Astrocyte of the spinal cord (primary cell): ENCODE results near the gene RSBN1L.

Source experiments
- DNase-seq: peaks from one replicate; pipeline ENCODE4 v3.0.0; 2011; ENCODE audit warnings: low read depth, low spot score
- H3K4me3 ChIP-seq: 2 replicates; pipeline ENCODE4 v1.5.1; 2011; ENCODE audit warnings: low read depth, mild to moderate bottlenecking, low read length, moderate library complexity
- CTCF ChIP-seq: IDR thresholded peaks from 2 replicates; pipeline ENCODE4 v1.5.1; 2012; ENCODE audit warnings: low read depth, mild to moderate bottlenecking, low read length, inconsistent platforms
- in situ Hi-C: cut with HindIII; loops from 2 replicates; pipeline ENCODE4 v1.10.0; 2017; ENCODE audit warnings: low sequenced_read_pairs

The RSBN1L gene

GRCh38 chr7:77788327-77788902 is 92.2 kb downstream of the RSBN1L start:
- TF ChIP-seq CTCF: no peak
- no peak overlapping the region for H3K4me3 ChIP-seq
- in situ Hi-C loops: no loop called here
- DNase-seq: no peak

GRCh38 chr7:77791336-77791735 is 95.1 kb downstream of the RSBN1L start:
- no peak for DNase-seq
- in situ Hi-C loops: no loop called here
- TF ChIP-seq CTCF: no peak

GRCh38 chr7:77791956-77792355 is 95.7 kb downstream of the RSBN1L start:
- TF ChIP-seq CTCF: no peak
- no peak overlapping the region for H3K4me3 ChIP-seq
- DNase-seq: no peak
- in situ Hi-C loops: no loop called here

More at GRCh38 chr7:77791336-77791735, 95.1 kb downstream of the RSBN1L start:
- H3K4me3 ChIP-seq: no peak overlapping the region

GRCh38 chr7:77794000-77794399 is 97.7 kb downstream of the RSBN1L start:
- in situ Hi-C loops: no loop called here
- no peak overlapping the region for H3K4me3 ChIP-seq
- no peak for TF ChIP-seq CTCF
- DNase-seq: no peak

GRCh38 chr7:77796109-77796508 is 99.8 kb downstream of the RSBN1L start:
- in situ Hi-C loops: no loop called here
- H3K4me3 ChIP-seq: no peak overlapping the region
- no peak for DNase-seq
- no peak for TF ChIP-seq CTCF

GRCh38 chr7:77796960-77797359 is 100.7 kb downstream of the RSBN1L start:
- no peak for DNase-seq
- in situ Hi-C loops: no loop called here
- no peak for TF ChIP-seq CTCF
- peak overlapping the region; percentile 76 for H3K4me3 ChIP-seq
